GM12872 (cell line): Measurements from ENCODE around the gene SPOCK3.

ENCODE experiments used
- TF ChIP-seq, protein P1 (sequence below): IDR thresholded peaks from 3 replicates; pipeline ENCODE4 v1.5.1; 2011; ENCODE audit warnings: low read depth, mild to moderate bottlenecking, low read length, moderate library complexity; ENCODE audit not compliant: insufficient read depth

SPOCK3 gene

DNA sequence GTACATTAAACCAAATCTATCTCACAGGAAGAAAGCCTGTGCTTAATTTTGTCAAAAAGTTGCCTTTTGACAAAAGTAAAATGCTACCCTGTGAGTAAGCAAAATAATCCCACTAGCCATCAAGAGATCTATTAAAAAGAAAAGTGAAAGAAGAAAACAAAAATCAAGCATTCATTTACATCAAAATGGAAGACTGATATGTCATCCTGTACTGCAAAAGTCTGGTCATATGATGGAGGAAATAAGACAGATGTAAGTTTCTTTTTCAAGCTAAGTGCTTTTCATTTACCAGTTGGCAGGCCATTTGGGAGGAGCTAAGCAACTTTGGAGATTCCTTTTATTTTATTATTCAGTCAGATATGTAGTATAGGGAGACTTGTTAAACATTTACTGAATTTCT lies 387.4 kb downstream of the SPOCK3 start:
- TF ChIP-seq, protein P1, sequence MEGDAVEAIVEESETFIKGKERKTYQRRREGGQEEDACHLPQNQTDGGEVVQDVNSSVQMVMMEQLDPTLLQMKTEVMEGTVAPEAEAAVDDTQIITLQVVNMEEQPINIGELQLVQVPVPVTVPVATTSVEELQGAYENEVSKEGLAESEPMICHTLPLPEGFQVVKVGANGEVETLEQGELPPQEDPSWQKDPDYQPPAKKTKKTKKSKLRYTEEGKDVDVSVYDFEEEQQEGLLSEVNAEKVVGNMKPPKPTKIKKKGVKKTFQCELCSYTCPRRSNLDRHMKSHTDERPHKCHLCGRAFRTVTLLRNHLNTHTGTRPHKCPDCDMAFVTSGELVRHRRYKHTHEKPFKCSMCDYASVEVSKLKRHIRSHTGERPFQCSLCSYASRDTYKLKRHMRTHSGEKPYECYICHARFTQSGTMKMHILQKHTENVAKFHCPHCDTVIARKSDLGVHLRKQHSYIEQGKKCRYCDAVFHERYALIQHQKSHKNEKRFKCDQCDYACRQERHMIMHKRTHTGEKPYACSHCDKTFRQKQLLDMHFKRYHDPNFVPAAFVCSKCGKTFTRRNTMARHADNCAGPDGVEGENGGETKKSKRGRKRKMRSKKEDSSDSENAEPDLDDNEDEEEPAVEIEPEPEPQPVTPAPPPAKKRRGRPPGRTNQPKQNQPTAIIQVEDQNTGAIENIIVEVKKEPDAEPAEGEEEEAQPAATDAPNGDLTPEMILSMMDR, result no peak

DNA sequence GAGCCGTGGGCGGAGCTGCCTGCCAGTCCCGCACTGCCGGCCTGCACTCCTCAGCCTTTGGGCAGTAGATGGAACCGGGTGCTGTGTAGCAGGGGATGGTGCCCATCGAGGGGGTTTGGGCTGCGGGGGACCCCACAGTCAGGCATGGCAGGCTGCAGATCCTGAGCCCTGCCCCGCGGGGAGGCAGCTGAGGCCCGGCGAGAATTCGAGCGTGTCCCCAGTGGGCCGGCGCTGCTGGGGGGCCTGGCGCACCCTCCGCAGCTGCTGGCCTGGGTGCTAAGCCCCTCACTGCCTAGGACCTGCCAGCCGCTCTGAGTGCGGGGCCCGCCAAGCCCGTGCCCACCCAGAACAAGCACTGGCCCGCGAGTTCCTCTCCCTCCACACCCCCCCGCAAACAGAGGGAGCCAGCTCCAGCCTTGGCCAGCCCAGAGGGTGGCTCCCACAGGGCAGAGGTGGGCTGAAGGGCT lies 391.5 kb downstream of the SPOCK3 start:
- TF ChIP-seq, protein P1, result no peak

DNA sequence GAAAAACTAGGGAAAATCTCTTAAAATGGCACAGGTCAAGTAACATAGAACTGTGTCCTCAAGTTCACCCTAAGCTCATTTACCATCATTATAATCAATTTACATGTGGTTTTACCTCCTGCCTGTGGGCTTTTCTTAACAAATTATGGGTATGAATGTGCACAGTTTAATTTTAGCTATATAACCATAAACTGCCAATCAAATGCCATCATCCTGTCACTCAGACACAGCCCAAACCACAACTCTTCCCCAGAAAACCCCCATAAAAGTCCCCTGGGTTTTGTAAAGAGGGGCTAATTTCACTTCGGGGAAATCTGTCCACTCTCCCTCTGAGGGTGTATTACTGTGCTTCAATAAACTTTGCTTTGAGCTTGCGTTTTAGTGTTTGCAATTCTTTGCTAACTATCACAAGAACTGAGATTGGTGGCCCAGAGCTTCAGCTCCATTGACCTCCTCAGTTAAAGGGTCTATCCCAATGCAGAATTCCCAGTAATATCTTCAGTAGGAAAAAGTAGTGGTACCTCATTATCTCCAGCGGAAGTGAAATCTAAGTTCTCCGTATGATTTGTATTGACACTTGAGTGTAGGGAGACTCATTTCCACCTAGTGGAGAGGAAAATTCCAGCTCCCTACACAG lies 394.6 kb downstream of the SPOCK3 start:
- TF ChIP-seq, protein P1, result no peak

DNA sequence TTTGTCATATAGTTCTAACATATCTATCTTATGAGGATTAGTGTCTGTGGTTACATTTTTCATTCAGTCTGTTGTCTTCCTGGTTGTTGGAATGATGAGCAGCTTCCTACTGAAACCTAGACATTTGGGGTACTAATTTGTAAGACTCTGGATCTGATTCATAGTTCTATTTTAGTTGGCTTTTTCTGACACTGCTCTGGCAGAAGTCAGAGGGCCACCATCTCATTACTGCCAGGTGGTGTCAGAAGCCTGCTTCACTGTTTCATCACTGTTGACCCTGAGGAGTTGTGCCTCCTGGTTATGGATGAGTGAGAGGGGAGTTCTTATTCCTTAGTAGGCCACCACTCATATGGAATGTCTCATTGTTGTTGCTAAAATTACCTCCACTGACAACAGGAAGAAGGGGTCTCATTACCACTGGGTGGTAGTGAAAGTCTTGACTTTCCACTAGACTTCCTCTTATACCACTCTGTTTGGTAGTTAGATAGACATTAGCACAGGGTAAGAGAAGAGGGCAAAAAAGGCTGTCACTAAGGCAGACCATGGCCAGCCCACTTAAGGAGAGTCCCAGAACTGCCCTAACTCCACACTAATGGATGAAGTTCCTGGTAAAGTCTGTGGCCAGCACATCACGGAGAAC lies 395.2 kb downstream of the SPOCK3 start:
- TF ChIP-seq, protein P1, result 0 out of 3 replicates have a peak, but pooled peaks have one; percentile 1

DNA sequence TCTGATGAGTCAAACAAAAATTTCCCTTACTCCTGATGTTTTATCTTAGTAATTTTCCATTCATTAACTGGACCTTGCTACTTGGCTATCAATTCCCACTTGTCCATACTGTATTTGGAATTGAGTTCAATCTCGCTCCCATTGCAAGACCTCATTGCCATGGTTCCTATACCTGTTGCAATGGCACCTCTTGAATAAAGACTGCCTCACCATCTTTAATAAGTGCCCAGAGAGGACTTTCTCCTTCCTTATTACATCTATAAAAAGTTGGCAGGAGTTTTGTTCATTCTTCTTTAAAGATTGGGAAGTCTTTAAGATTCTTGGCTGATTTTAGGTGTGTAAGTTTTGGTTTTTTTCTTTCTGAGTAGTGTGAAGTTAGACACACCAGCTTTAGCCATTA lies 397.4 kb downstream of the SPOCK3 start:
- TF ChIP-seq, protein P1, result no peak

DNA sequence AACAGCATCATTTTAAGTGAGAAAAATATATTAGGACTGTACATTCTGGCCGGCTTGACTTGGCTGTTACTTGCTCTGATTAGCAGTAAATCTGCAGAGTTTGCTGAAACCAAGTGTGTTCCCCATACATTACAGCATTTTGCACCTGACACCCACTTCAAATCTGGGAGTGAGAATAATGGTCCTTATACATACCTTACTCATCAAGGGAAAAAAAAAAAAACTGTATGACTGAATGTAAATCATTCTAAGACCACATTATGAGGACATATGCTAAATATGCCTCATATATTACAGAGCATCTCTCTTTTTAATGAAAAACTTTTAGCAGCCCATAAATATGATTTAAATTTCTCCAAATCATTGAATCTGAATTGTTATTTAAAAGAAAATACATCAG lies 406.7 kb downstream of the SPOCK3 start:
- TF ChIP-seq, protein P1, result no peak

DNA sequence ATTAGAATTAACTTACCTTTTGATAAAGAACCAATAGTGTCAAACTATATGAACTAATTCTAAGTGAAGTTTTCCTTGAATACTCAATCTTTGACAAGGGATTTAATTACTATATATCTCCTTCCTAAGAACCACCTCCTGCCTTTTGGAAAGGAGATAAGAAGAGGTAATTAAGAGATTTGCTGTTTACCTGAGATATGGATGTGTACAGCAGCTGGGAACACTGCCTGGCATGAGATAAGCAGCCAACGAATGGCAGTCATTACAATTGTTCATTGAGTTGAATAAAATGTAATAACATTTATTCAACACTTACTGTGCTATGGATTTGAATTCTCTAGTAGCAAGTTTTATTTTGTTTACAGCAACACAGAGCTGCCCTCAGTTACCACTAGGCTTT lies 407.1 kb downstream of the SPOCK3 start:
- TF ChIP-seq, protein P1, result no peak
